Measurements from ENCODE around the gene SH3RF2. TPM values are rescaled to one million over a fixed set of nuclear protein-coding genes. Genes with fewer than 3 reads are reported as not detected.

The SH3RF2 gene
- total and polyA plus RNA-seq, 10 of the 15 experiments (the other 5 are each of a cell fraction or from before 2014, with no cell fraction given): 0.15 TPM; not detected in 9

DNA sequence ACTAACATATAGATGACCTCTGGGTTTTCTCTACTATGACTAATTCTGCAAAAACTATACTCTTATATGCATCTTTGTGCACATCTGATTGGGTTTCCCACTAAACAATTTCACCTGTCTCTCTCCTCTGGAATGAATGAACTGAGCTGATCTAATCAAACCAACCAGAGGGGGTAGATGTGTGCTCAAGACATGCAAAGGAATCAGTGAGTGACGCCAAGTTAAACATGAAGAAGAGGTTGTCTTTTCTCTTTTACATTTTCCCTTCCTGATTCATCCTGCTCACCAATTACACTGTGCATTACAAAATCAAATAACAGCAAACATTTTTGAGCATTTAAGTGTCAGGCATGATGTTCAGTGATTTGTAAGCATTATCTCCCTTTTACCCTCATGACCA is 34.0 kb upstream of the SH3RF2 start (continued):
- TF ChIP-seq, protein P1, sequence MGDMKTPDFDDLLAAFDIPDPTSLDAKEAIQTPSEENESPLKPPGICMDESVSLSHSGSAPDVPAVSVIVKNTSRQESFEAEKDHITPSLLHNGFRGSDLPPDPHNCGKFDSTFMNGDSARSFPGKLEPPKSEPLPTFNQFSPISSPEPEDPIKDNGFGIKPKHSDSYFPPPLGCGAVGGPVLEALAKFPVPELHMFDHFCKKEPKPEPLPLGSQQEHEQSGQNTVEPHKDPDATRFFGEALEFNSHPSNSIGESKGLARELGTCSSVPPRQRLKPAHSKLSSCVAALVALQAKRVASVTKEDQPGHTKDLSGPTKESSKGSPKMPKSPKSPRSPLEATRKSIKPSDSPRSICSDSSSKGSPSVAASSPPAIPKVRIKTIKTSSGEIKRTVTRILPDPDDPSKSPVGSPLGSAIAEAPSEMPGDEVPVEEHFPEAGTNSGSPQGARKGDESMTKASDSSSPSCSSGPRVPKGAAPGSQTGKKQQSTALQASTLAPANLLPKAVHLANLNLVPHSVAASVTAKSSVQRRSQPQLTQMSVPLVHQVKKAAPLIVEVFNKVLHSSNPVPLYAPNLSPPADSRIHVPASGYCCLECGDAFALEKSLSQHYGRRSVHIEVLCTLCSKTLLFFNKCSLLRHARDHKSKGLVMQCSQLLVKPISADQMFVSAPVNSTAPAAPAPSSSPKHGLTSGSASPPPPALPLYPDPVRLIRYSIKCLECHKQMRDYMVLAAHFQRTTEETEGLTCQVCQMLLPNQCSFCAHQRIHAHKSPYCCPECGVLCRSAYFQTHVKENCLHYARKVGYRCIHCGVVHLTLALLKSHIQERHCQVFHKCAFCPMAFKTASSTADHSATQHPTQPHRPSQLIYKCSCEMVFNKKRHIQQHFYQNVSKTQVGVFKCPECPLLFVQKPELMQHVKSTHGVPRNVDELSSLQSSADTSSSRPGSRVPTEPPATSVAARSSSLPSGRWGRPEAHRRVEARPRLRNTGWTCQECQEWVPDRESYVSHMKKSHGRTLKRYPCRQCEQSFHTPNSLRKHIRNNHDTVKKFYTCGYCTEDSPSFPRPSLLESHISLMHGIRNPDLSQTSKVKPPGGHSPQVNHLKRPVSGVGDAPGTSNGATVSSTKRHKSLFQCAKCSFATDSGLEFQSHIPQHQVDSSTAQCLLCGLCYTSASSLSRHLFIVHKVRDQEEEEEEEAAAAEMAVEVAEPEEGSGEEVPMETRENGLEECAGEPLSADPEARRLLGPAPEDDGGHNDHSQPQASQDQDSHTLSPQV (IDR thresholded peaks at IDR 0.05): no peak
- TF ChIP-seq, protein P2, sequence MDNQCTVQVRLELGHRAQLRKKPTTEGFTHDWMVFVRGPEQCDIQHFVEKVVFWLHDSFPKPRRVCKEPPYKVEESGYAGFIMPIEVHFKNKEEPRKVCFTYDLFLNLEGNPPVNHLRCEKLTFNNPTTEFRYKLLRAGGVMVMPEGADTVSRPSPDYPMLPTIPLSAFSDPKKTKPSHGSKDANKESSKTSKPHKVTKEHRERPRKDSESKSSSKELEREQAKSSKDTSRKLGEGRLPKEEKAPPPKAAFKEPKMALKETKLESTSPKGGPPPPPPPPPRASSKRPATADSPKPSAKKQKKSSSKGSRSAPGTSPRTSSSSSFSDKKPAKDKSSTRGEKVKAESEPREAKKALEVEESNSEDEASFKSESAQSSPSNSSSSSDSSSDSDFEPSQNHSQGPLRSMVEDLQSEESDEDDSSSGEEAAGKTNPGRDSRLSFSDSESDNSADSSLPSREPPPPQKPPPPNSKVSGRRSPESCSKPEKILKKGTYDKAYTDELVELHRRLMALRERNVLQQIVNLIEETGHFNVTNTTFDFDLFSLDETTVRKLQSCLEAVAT (IDR thresholded peaks at IDR 0.05): no peak
- no peak for TF ChIP-seq ATF7 (IDR thresholded peaks at IDR 0.05; ENCODE audit: low read depth)
- no peak for TF ChIP-seq TARDBP (IDR thresholded peaks at IDR 0.05; ENCODE audit: borderline replicate concordance)

DNA sequence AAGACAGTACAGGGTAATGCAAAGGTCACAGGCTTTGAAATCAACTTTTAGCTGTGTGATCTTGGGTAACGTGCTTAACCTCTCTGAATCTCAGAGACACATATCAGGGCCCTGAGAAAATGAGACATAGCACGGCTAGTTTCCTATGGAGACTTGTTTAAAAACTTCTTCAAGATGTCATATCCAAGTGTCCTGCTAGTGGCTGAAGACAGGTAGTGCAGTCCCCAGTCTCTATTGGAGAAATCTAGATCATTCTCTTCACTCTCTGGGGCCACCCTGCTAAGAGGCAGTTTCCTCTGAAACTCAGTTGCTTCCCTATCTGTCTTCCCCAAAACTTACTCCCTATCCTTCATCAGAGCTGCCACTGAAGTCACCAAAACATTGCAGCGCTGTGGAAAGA is 33.3 kb upstream of the SH3RF2 start:
- CTCF ChIA-PET: no interaction called here
- BruUV-seq (replicated peaks): no TSS peak
- no peaks in the 10 kb centered on the region for H4K20me1 ChIP-seq (ENCODE audit: control insufficient read depth, insufficient read depth)
- in situ Hi-C loops (cut with MboI) (no loop called here), intact Hi-C loops (cut with micrococcal nuclease; ENCODE audit: unreplicated experiment) (no loop called here)
- no peak overlapping the region for H2AFZ ChIP-seq (ENCODE audit: control insufficient read depth, low read depth, low read length)
- H3K27me3 ChIP-seq (replicated peaks in 1 of 2; ENCODE audit: control insufficient read depth in 2 of 2, insufficient read depth in 2 of 2, low read length in 1 of 2): no peaks in the 10 kb centered on the region; a peak in 1 of 4 replicates
- no peak for DNase-seq (ENCODE audit: low read depth, low spot score)
- ATAC-seq: peak; percentile 62
- H3K4me2 ChIP-seq (ENCODE audit: control insufficient read depth, insufficient read depth): no peak overlapping the region
- no peak overlapping the region for H3K9ac ChIP-seq (ENCODE audit: control insufficient read depth, insufficient read depth, low read length)
- SMC1A ChIA-PET (ENCODE audit: uncharacterized antibody, unreplicated experiment): interaction anchor here (0.7 kb wide), 1 partner anchor 167 kb away, joined by 3 read pairs; no protein-coding TSS in a partner anchor
- no peak for FAIRE-seq
- no peaks in the 10 kb centered on the region for H3K4me1 ChIP-seq (ENCODE audit: control insufficient read depth, insufficient read depth, low read length)
- H3K9me3 ChIP-seq (replicated peaks; ENCODE audit: control insufficient read depth, insufficient read depth, low read length): no peaks in the 10 kb centered on the region
- WGBS (ENCODE audit: insufficient coverage, insufficient replicate concordance, low lambda C conversion rate, missing lambda C conversion rate): 17% methylated on average over 3 of the region's 3 CpGs
- POLR2A ChIA-PET: no interaction called here
- RAD21 ChIA-PET (ENCODE audit: unreplicated experiment): no interaction called here
- no peak overlapping the region for H3K27ac ChIP-seq (ENCODE audit: control insufficient read depth, insufficient read depth)
- H3K4me3 ChIP-seq: no peak overlapping the region
- no peaks in the 10 kb centered on the region for H3K36me3 ChIP-seq (ENCODE audit: control insufficient read depth in 2 of 2, insufficient read depth in 2 of 2, low read length in 1 of 2)
- no peaks in the 10 kb centered on the region for H3K79me2 ChIP-seq (ENCODE audit: control insufficient read depth, insufficient read depth, low read length)
- TF ChIP-seq, protein P3, sequence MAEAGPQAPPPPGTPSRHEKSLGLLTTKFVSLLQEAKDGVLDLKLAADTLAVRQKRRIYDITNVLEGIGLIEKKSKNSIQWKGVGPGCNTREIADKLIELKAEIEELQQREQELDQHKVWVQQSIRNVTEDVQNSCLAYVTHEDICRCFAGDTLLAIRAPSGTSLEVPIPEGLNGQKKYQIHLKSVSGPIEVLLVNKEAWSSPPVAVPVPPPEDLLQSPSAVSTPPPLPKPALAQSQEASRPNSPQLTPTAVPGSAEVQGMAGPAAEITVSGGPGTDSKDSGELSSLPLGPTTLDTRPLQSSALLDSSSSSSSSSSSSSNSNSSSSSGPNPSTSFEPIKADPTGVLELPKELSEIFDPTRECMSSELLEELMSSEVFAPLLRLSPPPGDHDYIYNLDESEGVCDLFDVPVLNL (IDR thresholded peaks at IDR 0.05; ENCODE audit: low read depth, low read length): no peak
- no peak for TF ChIP-seq SREBF1 (IDR thresholded peaks at IDR 0.05; ENCODE audit: low read length)
- TF ChIP-seq NR2C2 (IDR thresholded peaks at IDR 0.05; ENCODE audit: borderline replicate concordance, control insufficient read depth, insufficient read length, low read depth): no peak
- no peak for TF ChIP-seq NFXL1 (IDR thresholded peaks at IDR 0.05; ENCODE audit: borderline replicate concordance)
- no peak for TF ChIP-seq HDAC6 (IDR thresholded peaks at IDR 0.05; ENCODE audit: unreplicated experiment)
- no peak for TF ChIP-seq SMARCA5 (IDR thresholded peaks at IDR 0.05)
- no peak for TF ChIP-seq RFX5 (IDR thresholded peaks at IDR 0.05; ENCODE audit: low read depth, low read length)
- TF ChIP-seq CBX3 (IDR thresholded peaks at IDR 0.05; ENCODE audit: borderline replicate concordance, low read depth): no peak
- TF ChIP-seq BMI1 (IDR thresholded peaks at IDR 0.05; ENCODE audit: borderline replicate concordance): no peak
- TF ChIP-seq TBL1XR1 (IDR thresholded peaks at IDR 0.05; ENCODE audit: low read depth, low read length): no peak
- no peak for TF ChIP-seq CREB1 (IDR thresholded peaks at IDR 0.05; ENCODE audit: low read depth)
- TF ChIP-seq KDM1A (IDR thresholded peaks at IDR 0.05; ENCODE audit: borderline replicate concordance): no peak
- TF ChIP-seq RUNX3 (IDR thresholded peaks at IDR 0.05; ENCODE audit: low read length): no peak
- TF ChIP-seq PKNOX1 (IDR thresholded peaks at IDR 0.05): no peak
- no peak for TF ChIP-seq DPF2 (IDR thresholded peaks at IDR 0.05)

All from GM12878 (cell line).